Mesothelial cell of epicardium (in vitro differentiated cells): ENCODE measurements around the gene EXOC7. TPM values are rescaled to one million over a fixed set of nuclear protein-coding genes. Genes with fewer than 3 reads are reported as not detected.

ENCODE experiments used
- DNase-seq, 2 experiments: peaks; one replicate each; pipeline ENCODE4 v3.0.0; 2021; ENCODE audit warnings: low spot score in 2 of 2; ENCODE audit not compliant: unreplicated experiment in 2 of 2
- H3K27ac Mint-ChIP-seq: 2 replicates; pipeline ENCODE4 v1.8.0; 2021; ENCODE audit warnings: mixed read lengths
- H3K27me3 Mint-ChIP-seq: 2 replicates; pipeline ENCODE4 v1.8.0; 2021; ENCODE audit warnings: low read depth, mixed read lengths
- H3K36me3 Mint-ChIP-seq: 2 replicates; pipeline ENCODE4 v1.8.0; 2021; ENCODE audit warnings: mixed read lengths
- H3K4me1 Mint-ChIP-seq: 2 replicates; pipeline ENCODE4 v1.8.0; 2021; ENCODE audit warnings: mixed read lengths
- H3K4me3 Mint-ChIP-seq: 2 replicates; pipeline ENCODE4 v1.8.0; 2021; ENCODE audit warnings: mild to moderate bottlenecking, moderate library complexity, mixed read lengths
- H3K9me3 Mint-ChIP-seq: 2 replicates; pipeline ENCODE4 v1.8.0; 2021; ENCODE audit warnings: mixed read lengths
- total RNA-seq: library from RNA; stranded (reverse); gene quantifications from 3 replicates; pipeline ENCODE4 v1.2.1, GENCODE V29; 2021
- TF ChIP-seq, protein P1 (sequence below): fragments of 200-600 bp; sonication (generic); IDR thresholded peaks from one replicate; pipeline ENCODE4 v1.5.0; 2021; ENCODE audit warnings: antibody characterized with exemption; ENCODE audit not compliant: unreplicated experiment

The EXOC7 gene
- total RNA-seq, 1 donor from 2014 or later: 261 TPM

DNA sequence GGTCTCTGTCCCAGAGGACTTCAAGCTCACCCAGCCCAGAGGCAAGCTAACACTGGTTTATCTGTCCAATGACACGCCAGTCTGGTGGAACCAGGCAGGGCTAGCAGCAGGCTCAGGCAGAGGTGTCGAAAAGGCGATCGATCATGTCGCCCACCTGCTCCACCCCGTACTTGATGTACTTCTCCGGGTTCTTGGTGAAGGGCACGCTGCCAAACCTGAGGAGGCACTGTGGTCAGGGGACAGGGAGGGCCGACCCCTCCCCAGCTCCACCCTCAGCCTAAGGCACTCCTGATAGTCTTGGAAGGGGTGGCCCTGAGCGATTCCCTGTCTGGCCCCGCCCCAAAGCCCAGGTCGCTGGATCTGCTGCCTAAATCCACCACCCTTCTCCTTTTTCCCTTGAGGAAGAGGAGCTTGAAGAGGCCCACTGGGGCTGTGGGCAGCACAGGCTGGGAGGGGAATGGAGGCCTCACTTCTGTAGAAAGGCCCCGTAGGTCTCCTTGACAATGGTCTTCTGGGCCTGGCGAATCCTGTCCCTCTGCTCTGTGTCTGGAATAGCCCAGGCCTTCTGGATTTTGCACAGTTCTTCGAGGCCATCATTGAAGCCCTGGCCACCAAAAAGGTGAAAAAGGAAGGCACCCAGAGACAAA lies 19.9 kb downstream of the EXOC7 start:
- DNase-seq: no peak
- Mint-ChIP-seq H3K27ac (peak overlapping the region; percentile 56), H3K36me3 (peaks cover 10% of the 10 kb centered on the region), H3K4me1 (peaks cover 38% of the 10 kb centered on the region), H3K4me3 (no peak overlapping the region), H3K9me3 (no peaks in the 10 kb centered on the region), H3K27me3 (peaks cover 15% of the 10 kb centered on the region)
- TF ChIP-seq, protein P1, sequence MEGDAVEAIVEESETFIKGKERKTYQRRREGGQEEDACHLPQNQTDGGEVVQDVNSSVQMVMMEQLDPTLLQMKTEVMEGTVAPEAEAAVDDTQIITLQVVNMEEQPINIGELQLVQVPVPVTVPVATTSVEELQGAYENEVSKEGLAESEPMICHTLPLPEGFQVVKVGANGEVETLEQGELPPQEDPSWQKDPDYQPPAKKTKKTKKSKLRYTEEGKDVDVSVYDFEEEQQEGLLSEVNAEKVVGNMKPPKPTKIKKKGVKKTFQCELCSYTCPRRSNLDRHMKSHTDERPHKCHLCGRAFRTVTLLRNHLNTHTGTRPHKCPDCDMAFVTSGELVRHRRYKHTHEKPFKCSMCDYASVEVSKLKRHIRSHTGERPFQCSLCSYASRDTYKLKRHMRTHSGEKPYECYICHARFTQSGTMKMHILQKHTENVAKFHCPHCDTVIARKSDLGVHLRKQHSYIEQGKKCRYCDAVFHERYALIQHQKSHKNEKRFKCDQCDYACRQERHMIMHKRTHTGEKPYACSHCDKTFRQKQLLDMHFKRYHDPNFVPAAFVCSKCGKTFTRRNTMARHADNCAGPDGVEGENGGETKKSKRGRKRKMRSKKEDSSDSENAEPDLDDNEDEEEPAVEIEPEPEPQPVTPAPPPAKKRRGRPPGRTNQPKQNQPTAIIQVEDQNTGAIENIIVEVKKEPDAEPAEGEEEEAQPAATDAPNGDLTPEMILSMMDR: no peak

DNA sequence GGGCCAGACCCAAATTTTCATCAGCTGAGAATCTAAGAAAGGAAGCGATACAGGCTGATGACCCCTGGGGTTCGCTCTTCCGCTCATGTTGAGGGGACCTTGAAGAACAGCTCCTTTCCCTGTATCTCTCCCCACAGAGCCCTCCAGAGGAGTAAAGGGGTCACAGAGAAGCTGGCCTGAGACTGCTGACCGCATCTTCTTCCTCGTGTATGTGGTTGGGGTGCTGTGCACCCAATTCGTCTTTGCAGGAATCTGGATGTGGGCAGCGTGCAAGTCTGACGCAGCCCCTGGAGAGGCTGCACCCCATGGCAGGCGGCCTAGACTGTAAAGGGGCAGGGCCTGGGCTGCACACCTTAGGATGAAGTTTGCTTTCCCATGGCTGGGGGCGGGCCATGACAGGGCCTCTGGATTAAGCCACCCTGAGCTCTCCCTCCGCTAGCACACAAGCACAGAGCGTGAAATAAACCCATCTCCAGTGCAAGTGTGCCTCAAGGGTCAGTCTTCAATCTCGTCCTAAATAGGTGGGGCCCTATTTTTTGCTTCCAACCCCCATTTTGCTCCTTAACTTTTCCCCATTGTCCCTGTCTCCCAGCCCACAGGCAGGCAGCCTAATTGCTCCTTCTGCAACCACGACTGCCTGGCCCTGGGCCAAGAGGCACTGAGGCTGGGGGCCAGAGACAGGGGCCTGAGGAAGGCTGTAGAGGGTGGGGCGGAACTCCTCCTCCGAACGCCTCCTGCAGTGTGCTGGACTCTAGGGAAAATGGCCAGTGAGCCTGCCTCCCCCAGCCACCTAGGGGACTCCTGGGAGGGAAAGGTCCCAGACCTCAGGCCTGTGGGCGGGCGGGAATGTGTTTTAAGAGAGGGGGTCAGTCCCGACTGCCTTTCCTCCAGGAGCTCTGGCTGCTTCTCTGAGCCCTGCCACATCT lies 21.0 kb downstream of the EXOC7 start:
- Mint-ChIP-seq H3K4me1 (peaks cover 40% of the 10 kb centered on the region), H3K9me3 (no peaks in the 10 kb centered on the region), H3K4me3 (no peak overlapping the region), H3K27me3 (peaks cover 26% of the 10 kb centered on the region), H3K27ac (peak overlapping the region; percentile 16), H3K36me3 (peaks cover 8% of the 10 kb centered on the region)
- TF ChIP-seq, protein P1: no peak
- DNase-seq: no peak

DNA sequence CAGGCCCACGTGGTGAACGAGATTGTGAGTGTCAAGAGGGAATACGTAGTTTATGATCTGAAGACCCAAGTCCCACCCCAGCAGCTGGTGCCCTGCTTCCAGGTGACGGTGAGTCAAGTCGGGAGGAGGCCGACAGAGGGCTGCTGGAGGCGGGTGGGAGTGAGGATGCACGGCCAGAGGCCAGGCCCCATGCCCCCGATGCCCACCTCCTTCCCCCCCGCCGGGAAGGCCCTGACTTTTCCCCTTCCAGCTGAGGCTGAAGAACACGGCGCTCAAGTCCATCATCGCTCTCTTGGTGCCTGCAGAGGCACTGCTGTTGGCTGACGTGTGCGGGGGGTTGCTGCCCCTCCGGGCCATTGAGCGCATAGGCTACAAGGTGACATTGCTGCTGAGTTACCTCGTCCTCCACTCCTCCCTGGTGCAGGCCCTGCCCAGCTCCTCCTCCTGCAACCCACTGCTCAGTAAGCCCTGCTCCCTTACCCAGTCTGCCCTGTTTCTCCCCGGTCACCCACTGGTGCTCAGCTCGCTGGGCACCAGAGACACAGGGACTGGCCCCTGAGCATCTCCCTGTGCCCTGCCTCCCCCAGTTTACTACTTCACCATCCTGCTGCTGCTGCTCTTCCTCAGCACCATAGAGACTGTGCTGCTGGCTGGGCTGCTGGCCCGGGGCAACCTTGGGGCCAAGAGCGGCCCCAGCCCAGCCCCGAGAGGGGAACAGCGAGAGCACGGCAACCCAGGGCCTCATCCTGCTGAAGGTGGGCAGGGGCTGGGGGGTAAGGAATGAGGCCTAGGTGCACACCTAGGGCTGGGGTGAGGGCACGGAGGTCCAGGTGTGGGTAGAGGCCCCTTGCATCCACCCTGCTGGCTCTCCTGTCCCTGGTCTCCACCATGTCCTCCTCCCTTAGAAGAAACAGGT lies 22.0 kb downstream of the EXOC7 start:
- Mint-ChIP-seq H3K4me3 (no peak overlapping the region), H3K4me1 (peaks cover 43% of the 10 kb centered on the region), H3K9me3 (no peaks in the 10 kb centered on the region), H3K27me3 (peaks cover 36% of the 10 kb centered on the region), H3K27ac (no peak overlapping the region), H3K36me3 (peaks cover 6% of the 10 kb centered on the region)
- TF ChIP-seq, protein P1: no peak
- no peak for DNase-seq

DNA sequence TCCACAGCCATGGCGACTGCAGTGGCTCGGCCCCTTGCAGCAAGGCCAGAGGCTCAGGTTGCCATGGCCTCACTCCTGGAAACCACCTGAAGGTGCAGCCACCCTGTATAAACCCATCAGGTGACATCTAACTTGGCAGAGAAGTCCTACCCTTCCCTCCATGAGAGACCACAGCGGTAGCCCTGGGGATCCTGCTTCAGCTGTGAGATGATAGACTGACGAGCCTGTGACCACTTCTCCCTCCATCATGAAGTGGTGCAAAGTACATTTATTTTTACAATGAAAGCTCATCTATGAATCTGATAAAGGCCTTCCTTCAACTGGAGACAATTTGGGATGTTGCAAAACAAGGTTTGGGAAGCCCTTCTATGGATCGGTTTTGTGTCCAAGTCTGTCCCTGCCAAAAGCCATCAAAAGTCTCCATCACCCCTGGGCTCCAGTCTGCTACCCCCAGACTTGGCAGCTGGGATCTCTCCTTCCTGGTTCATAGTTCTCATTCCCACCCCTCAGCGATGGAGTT lies 22.8 kb downstream of the EXOC7 start:
- Mint-ChIP-seq H3K27ac (no peak overlapping the region), H3K4me3 (no peak overlapping the region), H3K4me1 (peaks cover 46% of the 10 kb centered on the region), H3K9me3 (no peaks in the 10 kb centered on the region), H3K36me3 (peaks cover 5% of the 10 kb centered on the region), H3K27me3 (peaks cover 44% of the 10 kb centered on the region)
- TF ChIP-seq, protein P1: no peak
- DNase-seq: no peak

DNA sequence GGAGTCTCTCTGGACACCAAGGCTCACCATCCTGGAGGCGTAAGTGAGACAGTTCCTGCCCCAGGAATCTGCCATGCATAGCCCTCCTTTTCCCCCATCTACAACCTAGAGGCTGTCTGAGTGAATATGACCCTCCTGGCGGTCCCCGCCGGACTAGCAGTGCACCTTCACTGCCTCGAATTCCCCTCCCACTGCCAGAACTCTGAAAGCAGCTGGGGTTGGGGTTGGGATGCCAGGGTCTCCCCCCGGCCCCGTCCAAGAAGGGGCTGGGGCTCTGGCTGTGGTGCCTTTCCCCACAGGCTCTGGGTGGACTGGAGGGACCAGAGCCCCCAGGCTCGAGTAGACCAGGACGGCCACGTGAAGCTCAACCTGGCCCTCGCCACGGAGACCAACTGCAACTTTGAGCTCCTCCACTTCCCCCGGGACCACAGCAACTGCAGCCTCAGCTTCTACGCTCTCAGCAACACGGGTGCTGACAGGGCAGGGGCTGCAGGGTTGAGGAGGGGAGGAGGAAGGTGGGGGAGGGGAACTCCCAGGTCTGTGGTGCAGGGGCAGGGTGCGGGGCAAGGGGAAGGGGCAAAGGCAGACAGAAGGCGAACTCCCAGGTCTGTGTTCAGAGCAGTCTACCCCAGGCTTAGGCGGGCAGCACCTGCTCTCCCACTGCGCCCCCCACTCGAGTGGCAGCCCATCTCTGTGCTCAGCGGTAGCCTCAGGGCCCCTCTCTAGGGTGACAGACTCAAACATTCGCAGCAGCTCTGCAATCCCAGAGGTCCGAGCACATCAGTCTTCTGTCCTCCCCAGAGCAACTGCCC lies 23.4 kb downstream of the EXOC7 start:
- TF ChIP-seq, protein P1: no peak
- Mint-ChIP-seq H3K4me3 (no peak overlapping the region), H3K27ac (no peak overlapping the region), H3K27me3 (peaks cover 50% of the 10 kb centered on the region), H3K9me3 (no peaks in the 10 kb centered on the region), H3K36me3 (peaks cover 4% of the 10 kb centered on the region), H3K4me1 (peaks cover 52% of the 10 kb centered on the region)
- DNase-seq: no peak
